Transverse colon (tissue), 4 donors: ENCODE measurements around the gene MYO5B. TPM values are rescaled to one million over a fixed set of nuclear protein-coding genes. Genes with fewer than 3 reads are reported as not detected.

ENCODE experiments used
- DNase-seq: peaks from one replicate; pipeline ENCODE4 v3.0.0-alpha.2; 2019
- H3K27ac ChIP-seq, 4 donors: fragments of 200-600 bp; sonication (generic); 2 replicates each; pipeline ENCODE4 v1.5.1; 2016 to 2018; ENCODE audit warnings: inconsistent platforms in 4 of 4
- H3K27me3 ChIP-seq: fragments of 200-600 bp; sonication (generic); 2 replicates; pipeline ENCODE4 v1.5.1; 2017; ENCODE audit warnings: inconsistent platforms
- H3K36me3 ChIP-seq, 4 donors: fragments of 200-600 bp; sonication (generic); 2 replicates each; pipeline ENCODE4 v1.5.1; 2017 to 2019; ENCODE audit warnings: inconsistent platforms in 4 of 4
- H3K4me1 ChIP-seq, 4 donors: fragments of 200-600 bp; sonication (generic); 2 replicates each; pipeline ENCODE4 v1.5.1; 2017 to 2020; ENCODE audit warnings: inconsistent platforms in 4 of 4
- H3K4me3 ChIP-seq, 4 donors: fragments of 200-600 bp; sonication (generic); 1 replicate in 1 of 4; 2 replicates in 3 of 4; pipeline versions ENCODE4 v1.5.1 to v1.6.1; 2017 to 2019; ENCODE audit warnings: inconsistent platforms in 4 of 4
- H3K9me3 ChIP-seq, 2 donors: fragments of 200-600 bp; sonication (generic); 2 replicates each; pipeline ENCODE4 v1.5.1; 2017 to 2019; ENCODE audit warnings: inconsistent platforms in 2 of 2
- CTCF ChIP-seq, 5 experiments: fragments of 200-600 bp in 3 of 5; fragments of 450-650 bp in 2 of 5; sonication (generic) in 3 of 5; IDR thresholded peaks; 1 replicate in 2 of 5; 2 replicates in 3 of 5; pipeline ENCODE4 v1.5.1; 2016 to 2017; ENCODE audit warnings: antibody characterized with exemption in 5 of 5, inconsistent platforms in 3 of 5, mild to moderate bottlenecking in 2 of 5, moderate library complexity in 1 of 5
- EP300 ChIP-seq: sonication (generic); formaldehyde crosslinking; IDR thresholded peaks from one replicate; pipeline ENCODE4 v1.6.1; 2017; ENCODE audit warnings: antibody characterized with exemption, low read depth
- POLR2A ChIP-seq: fragments of 450-650 bp; IDR thresholded peaks from one replicate; pipeline ENCODE4 v1.6.1; 2016; ENCODE audit warnings: antibody characterized with exemption, mild to moderate bottlenecking, moderate library complexity
- POLR2AphosphoS5 ChIP-seq, 3 donors: sonication (generic); formaldehyde crosslinking; IDR thresholded peaks; one replicate each; pipeline ENCODE4 v1.6.1; 2016; ENCODE audit warnings: antibody characterized with exemption in 3 of 3
- WGBS, 2 donors: methylation state at CpG; one replicate each; pipeline ENCODE4 v1.1.5; 2018; ENCODE audit warnings: low coverage in 1 of 2; 5-methylcytosine and 5-hydroxymethylcytosine counted together
- in situ Hi-C, 4 donors: fragments of 200-750 bp; cut with MboI; loops; one replicate each; pipeline versions ENCODE4 v1.15.0 to v1.15.1; 2017; ENCODE audit warnings: low sequenced_read_pairs in 3 of 4, low pct_ligation_motif_present in 1 of 4, low pct_unique_long_range_greater_than_20kb in 1 of 4
- intact Hi-C: fragments of 100-400 bp; cut with DNase I; formaldehyde crosslinking; loops from one replicate; pipeline ENCODE4 v1.15.1; 2023; ENCODE audit warnings: low total_unique reads
- total RNA-seq, 4 donors: library from RNA; depleted of rRNA; stranded (reverse); fragments of >200 nt; gene quantifications; one replicate each; pipeline ENCODE4 v1.1.0, GENCODE V29; 2016

Gene MYO5B
- total RNA-seq, 4 donors from 2014 or later = 96.7 to 144 (median 114) TPM

GRCh38 chr18:49934457-49934856 lies 260.5 kb downstream of the MYO5B start:
- Histone ChIP-seq H3K27ac (no peak overlapping the region), H3K4me3 (no peak overlapping the region), H3K4me1 (no peaks in the 10 kb centered on the region), H3K36me3 (no peaks in the 10 kb centered on the region), H3K9me3 (no peaks in the 10 kb centered on the region), H3K27me3 (no peaks in the 10 kb centered on the region)
- TF ChIP-seq POLR2A (no peak), POLR2AphosphoS5 (IDR thresholded peaks at IDR 0.05) (no peak), CTCF (IDR thresholded peaks at IDR 0.05) (no peak), EP300 (no peak)
- in situ Hi-C loops = no loop called here
- DNase-seq = no peak
- 82% methylated on average over 2 of the region's 2 CpGs; no CpG with 5 or more reads in 1 of the 2 donors for WGBS, 2 donors
- intact Hi-C loops = no loop called here

- TF ChIP-seq CTCF (IDR thresholded peaks at IDR 0.05) (no peak), EP300 (no peak), POLR2A (no peak), POLR2AphosphoS5 (IDR thresholded peaks at IDR 0.05) (no peak)
- Histone ChIP-seq H3K9me3 (no peaks in the 10 kb centered on the region), H3K4me1 (no peaks in the 10 kb centered on the region), H3K4me3 (no peak overlapping the region), H3K27me3 (no peaks in the 10 kb centered on the region), H3K36me3 (no peaks in the 10 kb centered on the region), H3K27ac (no peak overlapping the region)
- 56 to 86% methylated on average over 2 to 3 of the region's 3 CpGs for WGBS, 2 donors
- in situ Hi-C loops (no loop called here), intact Hi-C loops (no loop called here)
- DNase-seq = no peak
These were observed 261.3 kb downstream of the MYO5B start for GRCh38 chr18:49933530-49934128.

- TF ChIP-seq EP300 (no peak), POLR2AphosphoS5 (IDR thresholded peaks at IDR 0.05) (no peak), CTCF (IDR thresholded peaks at IDR 0.05) (no peak), POLR2A (no peak)
- H3K36me3 ChIP-seq = no peaks in the 10 kb centered on the region
- H3K4me1 ChIP-seq = no peaks in the 10 kb centered on the region
- in situ Hi-C loops = no loop called here
- WGBS, 2 donors = 91 to 100% methylated on average over 2 to 4 of the region's 4 CpGs
- H3K9me3 ChIP-seq = no peaks in the 10 kb centered on the region
- DNase-seq = no peak
- no peak overlapping the region for H3K27ac ChIP-seq
- no peaks in the 10 kb centered on the region for H3K27me3 ChIP-seq
- intact Hi-C loops = no loop called here
- H3K4me3 ChIP-seq = no peak overlapping the region
These were observed 263.2 kb downstream of the MYO5B start for GRCh38 chr18:49931760-49932159.

GRCh38 chr18:49931179-49931578 lies 263.8 kb downstream of the MYO5B start:
- no peaks in the 10 kb centered on the region for H3K27me3 ChIP-seq
- WGBS, 2 donors = 40 to 51% methylated on average over 1 to 5 of the region's 5 CpGs
- no peak for DNase-seq
- H3K36me3 ChIP-seq = no peaks in the 10 kb centered on the region
- H3K4me3 ChIP-seq = no peak overlapping the region
- TF ChIP-seq CTCF (IDR thresholded peaks at IDR 0.05) (no peak), POLR2A (no peak), POLR2AphosphoS5 (IDR thresholded peaks at IDR 0.05) (no peak), EP300 (no peak)
- no peak overlapping the region for H3K27ac ChIP-seq
- no peaks in the 10 kb centered on the region for H3K4me1 ChIP-seq
- intact Hi-C loops (no loop called here), in situ Hi-C loops (no loop called here)
- no peaks in the 10 kb centered on the region for H3K9me3 ChIP-seq
